ENCODE results near the gene TTC12.

GRCh38 chr11:113308601-113309000, 5.8 kb upstream of the TTC12 start:
- TF ChIP-seq POLR2A (IDR thresholded peaks at IDR 0.05) (no peak), CTCF (IDR thresholded peaks at IDR 0.05) (no peak), EP300 (IDR thresholded peaks at IDR 0.05) (no peak)
